ENCODE results near the gene TMEM59L.

TMEM59L gene

GRCh38 chr19:18660051-18660910 lies 47.6 kb downstream of the TMEM59L start:
- TF ChIP-seq GATA1 (IDR thresholded peaks at IDR 0.05; ENCODE audit: low read depth, low read length), result no peak
- no peak for DNase-seq

GRCh38 chr19:18660939-18661670 lies 48.4 kb downstream of the TMEM59L start:
- no peak for DNase-seq
- TF ChIP-seq POLR2A (IDR thresholded peaks at IDR 0.05; ENCODE audit: low read length), result no peak
- TF ChIP-seq GATA1 (IDR thresholded peaks at IDR 0.05; ENCODE audit: low read depth, low read length), result no peak

GRCh38 chr19:18662972-18663732 lies 50.5 kb downstream of the TMEM59L start:
- TF ChIP-seq POLR2A (IDR thresholded peaks at IDR 0.05; ENCODE audit: low read length), result no peak
- no peak for TF ChIP-seq GATA1 (IDR thresholded peaks at IDR 0.05; ENCODE audit: low read depth, low read length)
- DNase-seq, result no peak

- DNase-seq, result no peak
- TF ChIP-seq POLR2A (IDR thresholded peaks at IDR 0.05; ENCODE audit: low read length), result no peak
- TF ChIP-seq GATA1 (IDR thresholded peaks at IDR 0.05; ENCODE audit: low read depth, low read length), result no peak
Observed at GRCh38 chr19:18663940-18664530, 51.4 kb downstream of the TMEM59L start.

GRCh38 chr19:18665771-18666202 lies 53.1 kb downstream of the TMEM59L start:
- DNase-seq, result no peak
- TF ChIP-seq POLR2A (IDR thresholded peaks at IDR 0.05; ENCODE audit: low read length) (no peak), GATA1 (IDR thresholded peaks at IDR 0.05; ENCODE audit: low read depth, low read length) (no peak)

GRCh38 chr19:18666317-18666716 lies 53.6 kb downstream of the TMEM59L start:
- DNase-seq, result no peak
- TF ChIP-seq POLR2A (IDR thresholded peaks at IDR 0.05; ENCODE audit: low read length) (no peak), GATA1 (IDR thresholded peaks at IDR 0.05; ENCODE audit: low read depth, low read length) (no peak)

GRCh38 chr19:18666784-18667183 lies 54.1 kb downstream of the TMEM59L start:
- no peak for DNase-seq
- TF ChIP-seq GATA1 (IDR thresholded peaks at IDR 0.05; ENCODE audit: low read depth, low read length) (no peak), POLR2A (IDR thresholded peaks at IDR 0.05; ENCODE audit: low read length) (no peak)

- TF ChIP-seq POLR2A (IDR thresholded peaks at IDR 0.05; ENCODE audit: low read length) (no peak), GATA1 (IDR thresholded peaks at IDR 0.05; ENCODE audit: low read depth, low read length) (no peak)
- no peak for DNase-seq
Observed at GRCh38 chr19:18667531-18668251, 55.0 kb downstream of the TMEM59L start.

- DNase-seq, result no peak
- TF ChIP-seq POLR2A (IDR thresholded peaks at IDR 0.05; ENCODE audit: low read length) (no peak), GATA1 (IDR thresholded peaks at IDR 0.05; ENCODE audit: low read depth, low read length) (no peak)
Observed at GRCh38 chr19:18668252-18668631, 55.6 kb downstream of the TMEM59L start.

GRCh38 chr19:18668744-18669523 lies 56.3 kb downstream of the TMEM59L start:
- DNase-seq, result no peak
- TF ChIP-seq GATA1 (IDR thresholded peaks at IDR 0.05; ENCODE audit: low read depth, low read length) (no peak), POLR2A (IDR thresholded peaks at IDR 0.05; ENCODE audit: low read length) (no peak)

GRCh38 chr19:18669524-18669817 lies 56.8 kb downstream of the TMEM59L start:
- TF ChIP-seq POLR2A (IDR thresholded peaks at IDR 0.05; ENCODE audit: low read length), result no peak
- no peak for TF ChIP-seq GATA1 (IDR thresholded peaks at IDR 0.05; ENCODE audit: low read depth, low read length)
- no peak for DNase-seq

- TF ChIP-seq POLR2A (IDR thresholded peaks at IDR 0.05; ENCODE audit: low read length) (no peak), GATA1 (IDR thresholded peaks at IDR 0.05; ENCODE audit: low read depth, low read length) (no peak)
- DNase-seq, result no peak
Observed at GRCh38 chr19:18669883-18670282, 57.2 kb downstream of the TMEM59L start.

- DNase-seq, result no peak
- TF ChIP-seq POLR2A (IDR thresholded peaks at IDR 0.05; ENCODE audit: low read length) (no peak), GATA1 (IDR thresholded peaks at IDR 0.05; ENCODE audit: low read depth, low read length) (no peak)
Observed at GRCh38 chr19:18670312-18670711, 57.6 kb downstream of the TMEM59L start.

Data from erythroblast (primary cell).